SK-N-SH (cell line): ENCODE data around the gene ARAP1. TPM values are rescaled to one million over a fixed set of nuclear protein-coding genes. Genes with fewer than 3 reads are reported as not detected.
A peak's percentile ranks its signal among the peaks of the same experiment; 100 is the strongest.

Source experiments
- CTCF ChIA-PET: fragments of 300-600, 350-600 bp; formaldehyde crosslinking; extraction: SDS; loops from one replicate; lab custom pipeline; 2021; lab: Yijun Ruan, JAX
- POLR2A ChIA-PET: fragments of 350-600 bp; sonication (Branson Sonifier 250); formaldehyde crosslinking; extraction: SDS; loops from one replicate; lab custom pipeline; 2020; ENCODE audit warnings: antibody characterized with exemption, inconsistent platforms; lab: Yijun Ruan, JAX
- DNase-seq: peaks from one replicate; pipeline ENCODE4 v3.0.0; 2012
- H2AFZ ChIP-seq: fragments of 200-600 bp; sonication (generic); 2 replicates; pipeline ENCODE4 v1.8.1; 2016; ENCODE audit warnings: antibody characterized with exemption, mild to moderate bottlenecking, low read depth
- H3F3A ChIP-seq: fragments of 200-600 bp; sonication (generic); replicated peaks from 2 replicates; pipeline ENCODE3; 2016; ENCODE audit warnings: antibody characterized with exemption, mild to moderate bottlenecking; ENCODE audit not compliant: insufficient read depth
- H3K27ac ChIP-seq, 2 experiments: fragments of 200-500 bp in 1 of 2; fragments of 200-600 bp in 1 of 2; sonication (Bioruptor generic) in 1 of 2; sonication (generic), shearing (Covaris generic) in 1 of 2; 2 replicates each; pipeline versions ENCODE4 v1.5.1 to v1.6.1; 2014 to 2016; ENCODE audit warnings: low read depth in 2 of 2, inconsistent platforms in 1 of 2, low read length in 1 of 2, mild to moderate bottlenecking in 1 of 2, mixed read lengths in 1 of 2
- H3K27me3 ChIP-seq: fragments of 200-600 bp; sonication (generic), shearing (Covaris generic); 2 replicates; pipeline ENCODE4 v1.6.1; 2016; ENCODE audit warnings: mixed run types; ENCODE audit not compliant: insufficient read depth
- H3K36me3 ChIP-seq, 2 experiments: fragments of 200-500 bp in 1 of 2; fragments of 200-600 bp in 1 of 2; sonication (Bioruptor generic) in 1 of 2; sonication (generic) in 1 of 2; replicated peaks in 1 of 2; 2 replicates each; pipeline versions ENCODE3 to v1.5.1; 2014 to 2016; ENCODE audit warnings: low read length in 1 of 2, mild to moderate bottlenecking in 1 of 2; ENCODE audit not compliant: insufficient read depth in 2 of 2, control insufficient read depth in 1 of 2
- H3K4me1 ChIP-seq, 2 experiments: fragments of 200-500 bp in 1 of 2; fragments of 200-600 bp in 1 of 2; sonication (Bioruptor generic) in 1 of 2; sonication (generic), shearing (Covaris generic) in 1 of 2; 2 replicates each; pipeline versions ENCODE4 v1.5.1 to v1.6.1; 2014 to 2016; ENCODE audit warnings: low read depth in 1 of 2, low read length in 1 of 2, mixed run types in 1 of 2; ENCODE audit not compliant: insufficient read depth in 2 of 2, control insufficient read depth in 1 of 2
- H3K4me2 ChIP-seq: fragments of 200-600 bp; sonication (generic), shearing (Covaris generic); 2 replicates; pipeline ENCODE4 v1.6.1; 2017; ENCODE audit warnings: mixed run types
- H3K4me3 ChIP-seq, 2 experiments: fragments of 200-500 bp in 1 of 2; fragments of 200-600 bp in 1 of 2; sonication (Bioruptor generic) in 1 of 2; sonication (generic), shearing (Covaris generic) in 1 of 2; 2 replicates each; pipeline versions ENCODE4 v1.5.1 to v1.8.1; 2014 to 2016; ENCODE audit warnings: low read depth in 2 of 2, inconsistent platforms in 1 of 2, low read length in 1 of 2, mild to moderate bottlenecking in 1 of 2, mixed read lengths in 1 of 2, moderate library complexity in 1 of 2
- H3K79me2 ChIP-seq: fragments of 200-600 bp; sonication (generic); 2 replicates; pipeline ENCODE4 v1.8.1; 2017; ENCODE audit warnings: mild to moderate bottlenecking; ENCODE audit not compliant: insufficient read depth
- H3K9ac ChIP-seq: fragments of 200-600 bp; sonication (generic); 2 replicates; pipeline ENCODE4 v1.6.1; 2017; ENCODE audit warnings: mixed run types
- H3K9me2 ChIP-seq: fragments of 200-600 bp; sonication (generic); 2 replicates; pipeline ENCODE4 v1.6.1; 2017; ENCODE audit warnings: mixed run types
- H3K9me3 ChIP-seq: fragments of 200-600 bp; sonication (generic); 2 replicates; pipeline ENCODE4 v1.6.1; 2017; ENCODE audit warnings: mixed run types, mild to moderate bottlenecking, moderate library complexity
- H4K20me1 ChIP-seq: fragments of 200-600 bp; sonication (generic); 2 replicates; pipeline ENCODE4 v1.6.1; 2017; ENCODE audit warnings: mild to moderate bottlenecking, mixed run types; ENCODE audit not compliant: insufficient read depth
- CHD2 ChIP-seq: fragments of 150-350 bp; IDR thresholded peaks from 2 replicates; pipeline ENCODE4 v1.6.1; 2018; ENCODE audit warnings: low read length; ENCODE audit not compliant: partially characterized antibody
- EP300 ChIP-seq, 2 experiments: IDR thresholded peaks; 2 replicates each; pipeline versions ENCODE4 v1.4.0 to v1.6.1; 2012; ENCODE audit warnings: borderline replicate concordance in 1 of 2, low read depth in 1 of 2, low read length in 1 of 2
- GABPA ChIP-seq: IDR thresholded peaks from 2 replicates; pipeline ENCODE4 v1.4.0; 2012; ENCODE audit warnings: low read depth, mild to moderate bottlenecking
- JUND ChIP-seq: IDR thresholded peaks from 2 replicates; pipeline ENCODE4 v1.4.0; 2012
- MEF2A ChIP-seq: IDR thresholded peaks from 2 replicates; pipeline ENCODE4 v1.4.0; 2012; ENCODE audit warnings: low read depth, borderline replicate concordance
- MXI1 ChIP-seq: IDR thresholded peaks from 2 replicates; pipeline ENCODE4 v1.6.1; 2012; ENCODE audit warnings: mild to moderate bottlenecking, low read depth, low read length, improper control_type of control experiment
- NFIC ChIP-seq: IDR thresholded peaks from 2 replicates; pipeline ENCODE4 v1.4.0; 2012; ENCODE audit warnings: borderline replicate concordance
- NRF1 ChIP-seq: IDR thresholded peaks from 2 replicates; pipeline ENCODE4 v1.6.1; 2012; ENCODE audit warnings: low read depth, mild to moderate bottlenecking, low read length
- RAD21 ChIP-seq: IDR thresholded peaks from 2 replicates; pipeline ENCODE4 v1.6.1; 2012; ENCODE audit warnings: mild to moderate bottlenecking, low read length
- RCOR1 ChIP-seq: fragments of 150-350 bp; IDR thresholded peaks from 2 replicates; pipeline ENCODE4 v1.6.1; 2017; ENCODE audit warnings: antibody characterized with exemption, low read length
- RXRA ChIP-seq: IDR thresholded peaks from 2 replicates; pipeline ENCODE4 v1.4.0; 2012; ENCODE audit warnings: low read depth, mild to moderate bottlenecking, borderline replicate concordance
- SMC3 ChIP-seq: IDR thresholded peaks from 2 replicates; pipeline ENCODE4 v1.6.1; 2012; ENCODE audit warnings: low read depth, low read length, improper control_type of control experiment
- TAF1 ChIP-seq: IDR thresholded peaks from 2 replicates; pipeline ENCODE4 v1.6.1; 2012; ENCODE audit warnings: low read depth, mild to moderate bottlenecking, low read length, moderate library complexity, borderline replicate concordance
- TEAD4 ChIP-seq: IDR thresholded peaks from 2 replicates; pipeline ENCODE4 v1.4.0; 2012; ENCODE audit warnings: mild to moderate bottlenecking, borderline replicate concordance; ENCODE audit not compliant: insufficient read depth
- WGBS: methylation state at CpG from one replicate; pipeline ENCODE4 v1.1.6; 2017; ENCODE audit warnings: low lambda C conversion rate; 5-methylcytosine and 5-hydroxymethylcytosine counted together
- polyA plus RNA-seq, 3 experiments: library from polyadenylated mRNA; depleted of rRNA; stranded (reverse); fragments of >200 nt; gene quantifications; 2 replicates each; pipeline ENCODE4 v1.2.3, GENCODE V29; 2012
- TF ChIP-seq, protein P1 (sequence below): IDR thresholded peaks from 2 replicates; pipeline ENCODE4 v1.4.0; 2012; ENCODE audit warnings: low read depth
- TF ChIP-seq, protein P2 (sequence below): IDR thresholded peaks from 2 replicates; pipeline ENCODE4; 2012
- TF ChIP-seq, protein P3 (sequence below): fragments of 150-350 bp; IDR thresholded peaks from 2 replicates; pipeline ENCODE4 v1.6.1; 2017; ENCODE audit warnings: antibody characterized with exemption, low read length, low read depth, borderline replicate concordance
- TF ChIP-seq, protein P4 (sequence below): fragments of 200-600 bp; sonication (generic); IDR thresholded peaks from 2 replicates; pipeline ENCODE4 v1.6.1; 2017; ENCODE audit warnings: antibody characterized with exemption, mild to moderate bottlenecking, moderate library complexity
- TF ChIP-seq, protein P5 (sequence below): IDR thresholded peaks from 2 replicates; pipeline ENCODE4 v1.4.0; 2012; ENCODE audit warnings: low read depth, borderline replicate concordance
- TF ChIP-seq, protein P6 (sequence below): IDR thresholded peaks from 2 replicates; pipeline ENCODE4 v1.6.1; 2012; ENCODE audit warnings: mild to moderate bottlenecking, low read depth, low read length, moderate library complexity

The ARAP1 gene
- polyA plus RNA-seq, 1 of the 3 experiments (the other 2 are of a cell fraction), result 56.6 TPM

DNA sequence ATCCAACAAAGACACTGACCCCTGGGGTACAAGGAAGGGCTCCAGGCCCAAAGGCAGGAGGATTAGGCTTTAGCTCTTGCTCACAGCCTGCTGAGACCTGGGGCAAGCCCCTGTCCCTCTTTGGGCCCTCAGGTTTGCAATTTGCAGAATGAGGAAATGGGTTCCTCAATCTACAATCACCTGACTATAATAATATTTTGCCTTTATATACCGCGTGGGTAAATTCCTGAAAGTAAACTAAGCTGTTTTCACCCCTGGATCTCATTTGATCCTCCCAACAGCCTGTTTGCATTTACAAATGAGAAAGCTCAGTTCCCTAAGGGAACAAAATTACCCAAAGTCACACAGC, 40.8 kb upstream of the ARAP1 start:
- Histone ChIP-seq H3K4me2 (peak overlapping the region; percentile 80; the same call in 1 of the 2 replicates), H3K27ac (peak overlapping the region; percentile 66 to 75), H3K79me2 (no peaks in the 10 kb centered on the region), H3F3A (no peaks in the 10 kb centered on the region), H3K36me3 (no peaks in the 10 kb centered on the region), H3K27me3 (no peaks in the 10 kb centered on the region), H3K9me3 (no peaks in the 10 kb centered on the region), H3K9ac (0 out of 2 replicates have a peak overlapping the region, but pooled peaks have one; percentile 19), H4K20me1 (no peaks in the 10 kb centered on the region), H3K9me2 (no peaks in the 10 kb centered on the region), H2AFZ (peak overlapping the region; percentile 69), H3K4me1 (peaks cover 9 to 26% of the 10 kb centered on the region in 2 experiments; a peak in 2 of 4 replicates), H3K4me3 (peak overlapping the region; percentile 75 to 89; a peak in 2 of 4 replicates)
- ChIA-PET POLR2A (interaction anchor here (1.3 to 2.2 kb wide), 3 partner anchors 20 to 77 kb away, joined by 4 to 5 read pairs (median 5); no protein-coding TSS in a partner anchor), CTCF (interaction anchor here (0.6 to 4.7 kb wide), 22 partner anchors 10 to 496 kb away, joined by 3 to 198 read pairs (median 5); partner anchors contain the start of gene ARAP1)
- TF ChIP-seq MXI1 (no peak), RCOR1 (no peak), SMC3 (no peak), RXRA (no peak), RAD21 (no peak), MEF2A (no peak), NRF1 (no peak), EP300 (IDR thresholded peaks at IDR 0.05; ENCODE audit: borderline replicate concordance in 1 of 2, low read depth in 1 of 2, low read length in 1 of 2) (no peak), GABPA (no peak), CHD2 (no peak), TAF1 (no peak), JUND (no peak), NFIC (no peak), TEAD4 (no peak)
- TF ChIP-seq, protein P1, sequence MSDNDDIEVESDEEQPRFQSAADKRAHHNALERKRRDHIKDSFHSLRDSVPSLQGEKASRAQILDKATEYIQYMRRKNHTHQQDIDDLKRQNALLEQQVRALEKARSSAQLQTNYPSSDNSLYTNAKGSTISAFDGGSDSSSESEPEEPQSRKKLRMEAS, result no peak
- TF ChIP-seq, protein P2, sequence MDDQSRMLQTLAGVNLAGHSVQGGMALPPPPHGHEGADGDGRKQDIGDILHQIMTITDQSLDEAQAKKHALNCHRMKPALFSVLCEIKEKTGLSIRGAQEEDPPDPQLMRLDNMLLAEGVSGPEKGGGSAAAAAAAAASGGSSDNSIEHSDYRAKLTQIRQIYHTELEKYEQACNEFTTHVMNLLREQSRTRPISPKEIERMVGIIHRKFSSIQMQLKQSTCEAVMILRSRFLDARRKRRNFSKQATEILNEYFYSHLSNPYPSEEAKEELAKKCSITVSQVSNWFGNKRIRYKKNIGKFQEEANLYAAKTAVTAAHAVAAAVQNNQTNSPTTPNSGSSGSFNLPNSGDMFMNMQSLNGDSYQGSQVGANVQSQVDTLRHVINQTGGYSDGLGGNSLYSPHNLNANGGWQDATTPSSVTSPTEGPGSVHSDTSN, result no peak
- TF ChIP-seq, protein P3, sequence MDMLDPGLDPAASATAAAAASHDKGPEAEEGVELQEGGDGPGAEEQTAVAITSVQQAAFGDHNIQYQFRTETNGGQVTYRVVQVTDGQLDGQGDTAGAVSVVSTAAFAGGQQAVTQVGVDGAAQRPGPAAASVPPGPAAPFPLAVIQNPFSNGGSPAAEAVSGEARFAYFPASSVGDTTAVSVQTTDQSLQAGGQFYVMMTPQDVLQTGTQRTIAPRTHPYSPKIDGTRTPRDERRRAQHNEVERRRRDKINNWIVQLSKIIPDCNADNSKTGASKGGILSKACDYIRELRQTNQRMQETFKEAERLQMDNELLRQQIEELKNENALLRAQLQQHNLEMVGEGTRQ, result no peak
- TF ChIP-seq, protein P4, sequence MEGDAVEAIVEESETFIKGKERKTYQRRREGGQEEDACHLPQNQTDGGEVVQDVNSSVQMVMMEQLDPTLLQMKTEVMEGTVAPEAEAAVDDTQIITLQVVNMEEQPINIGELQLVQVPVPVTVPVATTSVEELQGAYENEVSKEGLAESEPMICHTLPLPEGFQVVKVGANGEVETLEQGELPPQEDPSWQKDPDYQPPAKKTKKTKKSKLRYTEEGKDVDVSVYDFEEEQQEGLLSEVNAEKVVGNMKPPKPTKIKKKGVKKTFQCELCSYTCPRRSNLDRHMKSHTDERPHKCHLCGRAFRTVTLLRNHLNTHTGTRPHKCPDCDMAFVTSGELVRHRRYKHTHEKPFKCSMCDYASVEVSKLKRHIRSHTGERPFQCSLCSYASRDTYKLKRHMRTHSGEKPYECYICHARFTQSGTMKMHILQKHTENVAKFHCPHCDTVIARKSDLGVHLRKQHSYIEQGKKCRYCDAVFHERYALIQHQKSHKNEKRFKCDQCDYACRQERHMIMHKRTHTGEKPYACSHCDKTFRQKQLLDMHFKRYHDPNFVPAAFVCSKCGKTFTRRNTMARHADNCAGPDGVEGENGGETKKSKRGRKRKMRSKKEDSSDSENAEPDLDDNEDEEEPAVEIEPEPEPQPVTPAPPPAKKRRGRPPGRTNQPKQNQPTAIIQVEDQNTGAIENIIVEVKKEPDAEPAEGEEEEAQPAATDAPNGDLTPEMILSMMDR, result no peak
- TF ChIP-seq, protein P5, sequence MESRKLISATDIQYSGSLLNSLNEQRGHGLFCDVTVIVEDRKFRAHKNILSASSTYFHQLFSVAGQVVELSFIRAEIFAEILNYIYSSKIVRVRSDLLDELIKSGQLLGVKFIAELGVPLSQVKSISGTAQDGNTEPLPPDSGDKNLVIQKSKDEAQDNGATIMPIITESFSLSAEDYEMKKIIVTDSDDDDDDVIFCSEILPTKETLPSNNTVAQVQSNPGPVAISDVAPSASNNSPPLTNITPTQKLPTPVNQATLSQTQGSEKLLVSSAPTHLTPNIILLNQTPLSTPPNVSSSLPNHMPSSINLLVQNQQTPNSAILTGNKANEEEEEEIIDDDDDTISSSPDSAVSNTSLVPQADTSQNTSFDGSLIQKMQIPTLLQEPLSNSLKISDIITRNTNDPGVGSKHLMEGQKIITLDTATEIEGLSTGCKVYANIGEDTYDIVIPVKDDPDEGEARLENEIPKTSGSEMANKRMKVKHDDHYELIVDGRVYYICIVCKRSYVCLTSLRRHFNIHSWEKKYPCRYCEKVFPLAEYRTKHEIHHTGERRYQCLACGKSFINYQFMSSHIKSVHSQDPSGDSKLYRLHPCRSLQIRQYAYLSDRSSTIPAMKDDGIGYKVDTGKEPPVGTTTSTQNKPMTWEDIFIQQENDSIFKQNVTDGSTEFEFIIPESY, result no peak
- TF ChIP-seq, protein P6, sequence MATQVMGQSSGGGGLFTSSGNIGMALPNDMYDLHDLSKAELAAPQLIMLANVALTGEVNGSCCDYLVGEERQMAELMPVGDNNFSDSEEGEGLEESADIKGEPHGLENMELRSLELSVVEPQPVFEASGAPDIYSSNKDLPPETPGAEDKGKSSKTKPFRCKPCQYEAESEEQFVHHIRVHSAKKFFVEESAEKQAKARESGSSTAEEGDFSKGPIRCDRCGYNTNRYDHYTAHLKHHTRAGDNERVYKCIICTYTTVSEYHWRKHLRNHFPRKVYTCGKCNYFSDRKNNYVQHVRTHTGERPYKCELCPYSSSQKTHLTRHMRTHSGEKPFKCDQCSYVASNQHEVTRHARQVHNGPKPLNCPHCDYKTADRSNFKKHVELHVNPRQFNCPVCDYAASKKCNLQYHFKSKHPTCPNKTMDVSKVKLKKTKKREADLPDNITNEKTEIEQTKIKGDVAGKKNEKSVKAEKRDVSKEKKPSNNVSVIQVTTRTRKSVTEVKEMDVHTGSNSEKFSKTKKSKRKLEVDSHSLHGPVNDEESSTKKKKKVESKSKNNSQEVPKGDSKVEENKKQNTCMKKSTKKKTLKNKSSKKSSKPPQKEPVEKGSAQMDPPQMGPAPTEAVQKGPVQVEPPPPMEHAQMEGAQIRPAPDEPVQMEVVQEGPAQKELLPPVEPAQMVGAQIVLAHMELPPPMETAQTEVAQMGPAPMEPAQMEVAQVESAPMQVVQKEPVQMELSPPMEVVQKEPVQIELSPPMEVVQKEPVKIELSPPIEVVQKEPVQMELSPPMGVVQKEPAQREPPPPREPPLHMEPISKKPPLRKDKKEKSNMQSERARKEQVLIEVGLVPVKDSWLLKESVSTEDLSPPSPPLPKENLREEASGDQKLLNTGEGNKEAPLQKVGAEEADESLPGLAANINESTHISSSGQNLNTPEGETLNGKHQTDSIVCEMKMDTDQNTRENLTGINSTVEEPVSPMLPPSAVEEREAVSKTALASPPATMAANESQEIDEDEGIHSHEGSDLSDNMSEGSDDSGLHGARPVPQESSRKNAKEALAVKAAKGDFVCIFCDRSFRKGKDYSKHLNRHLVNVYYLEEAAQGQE, result no peak
- 94% methylated on average over 2 of the region's 2 CpGs for WGBS
- DNase-seq, result no peak
